Bronchial epithelial cell (primary cell): ENCODE data around the gene METTL4. TPM values are rescaled to one million over a fixed set of nuclear protein-coding genes. Genes with fewer than 3 reads are reported as not detected.

Experiments used
- DNase-seq: peaks from one replicate; pipeline ENCODE4 v3.0.0-alpha.2; 2010; ENCODE audit warnings: low read depth
- FAIRE-seq: peaks from 2 replicates; lab custom pipeline; 2011; peaks lifted over from hg19 to GRCh38; lab: Jason Lieb, UNC
- H3K27me3 ChIP-seq: 2 replicates; pipeline ENCODE4 v1.5.1; 2011; ENCODE audit warnings: low read length; ENCODE audit not compliant: control insufficient read depth, insufficient read depth
- H3K36me3 ChIP-seq: 2 replicates; pipeline ENCODE4 v1.5.1; 2011; ENCODE audit warnings: low read length; ENCODE audit not compliant: control insufficient read depth, insufficient read depth
- H3K4me3 ChIP-seq: 2 replicates; pipeline ENCODE4 v1.5.1; 2011; ENCODE audit warnings: mild to moderate bottlenecking, low read depth, low read length, control low read depth
- total RNA-seq: library from RNA; depleted of rRNA; stranded (reverse); fragments of >200 nt; gene quantifications from 2 replicates; pipeline ENCODE4 v1.2.1, GENCODE V29; 2014
- TF ChIP-seq, protein P1 (sequence below): IDR thresholded peaks from 2 replicates; pipeline ENCODE4 v1.5.1; 2011; ENCODE audit warnings: mild to moderate bottlenecking, moderate library complexity, low read length, control low read depth, inconsistent platforms; ENCODE audit not compliant: insufficient read depth, severe bottlenecking

Gene METTL4
- total RNA-seq, 1 donor from 2014 or later: 8.2 TPM

DNA sequence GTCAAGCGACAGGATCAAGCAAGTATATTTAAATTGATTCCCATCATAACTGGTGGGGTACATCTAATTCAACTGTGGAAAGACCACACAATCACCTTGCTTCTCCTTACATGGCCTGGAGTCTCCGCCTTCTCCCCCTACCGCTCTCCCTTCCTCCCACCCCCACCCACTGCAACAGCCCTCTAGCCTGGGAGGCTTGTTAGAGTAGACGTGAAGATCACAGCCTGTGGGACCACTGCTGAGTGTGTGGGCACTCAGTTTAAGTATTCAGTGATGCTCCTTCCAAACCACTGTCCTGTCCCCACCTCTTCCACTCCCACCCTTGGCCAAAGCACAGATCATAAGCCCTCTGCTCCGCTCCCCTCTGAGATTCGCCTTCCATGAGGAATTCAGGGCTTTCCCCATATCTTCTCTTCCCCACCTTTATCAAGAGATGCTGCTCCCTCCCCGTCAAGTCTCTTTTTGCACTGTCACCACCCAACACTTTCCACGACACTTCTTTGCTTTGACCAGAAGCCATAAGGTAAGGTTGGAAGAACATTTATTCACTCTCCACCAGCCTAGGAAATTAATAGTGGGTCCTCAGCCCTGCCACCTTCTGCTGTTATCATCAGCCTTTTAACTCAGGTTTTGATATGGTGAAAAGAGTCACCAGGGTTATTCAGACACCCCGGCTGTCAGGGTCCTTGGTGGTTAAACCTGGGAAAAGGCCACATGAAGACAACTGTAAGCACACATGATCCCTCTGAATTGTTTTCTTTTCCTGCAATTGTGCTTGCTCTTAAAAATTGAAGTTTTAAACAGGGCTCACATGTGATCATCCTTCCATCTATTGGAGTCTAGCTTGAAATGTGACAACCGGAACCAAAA lies 1.7 kb downstream of the METTL4 start:
- DNase-seq (no peak), FAIRE-seq (no peak)
- H3K27me3 ChIP-seq: no peaks in the 10 kb centered on the region
- peak overlapping the region; percentile 69 for H3K4me3 ChIP-seq
- TF ChIP-seq, protein P1, sequence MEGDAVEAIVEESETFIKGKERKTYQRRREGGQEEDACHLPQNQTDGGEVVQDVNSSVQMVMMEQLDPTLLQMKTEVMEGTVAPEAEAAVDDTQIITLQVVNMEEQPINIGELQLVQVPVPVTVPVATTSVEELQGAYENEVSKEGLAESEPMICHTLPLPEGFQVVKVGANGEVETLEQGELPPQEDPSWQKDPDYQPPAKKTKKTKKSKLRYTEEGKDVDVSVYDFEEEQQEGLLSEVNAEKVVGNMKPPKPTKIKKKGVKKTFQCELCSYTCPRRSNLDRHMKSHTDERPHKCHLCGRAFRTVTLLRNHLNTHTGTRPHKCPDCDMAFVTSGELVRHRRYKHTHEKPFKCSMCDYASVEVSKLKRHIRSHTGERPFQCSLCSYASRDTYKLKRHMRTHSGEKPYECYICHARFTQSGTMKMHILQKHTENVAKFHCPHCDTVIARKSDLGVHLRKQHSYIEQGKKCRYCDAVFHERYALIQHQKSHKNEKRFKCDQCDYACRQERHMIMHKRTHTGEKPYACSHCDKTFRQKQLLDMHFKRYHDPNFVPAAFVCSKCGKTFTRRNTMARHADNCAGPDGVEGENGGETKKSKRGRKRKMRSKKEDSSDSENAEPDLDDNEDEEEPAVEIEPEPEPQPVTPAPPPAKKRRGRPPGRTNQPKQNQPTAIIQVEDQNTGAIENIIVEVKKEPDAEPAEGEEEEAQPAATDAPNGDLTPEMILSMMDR: no peak
- no peaks in the 10 kb centered on the region for H3K36me3 ChIP-seq

DNA sequence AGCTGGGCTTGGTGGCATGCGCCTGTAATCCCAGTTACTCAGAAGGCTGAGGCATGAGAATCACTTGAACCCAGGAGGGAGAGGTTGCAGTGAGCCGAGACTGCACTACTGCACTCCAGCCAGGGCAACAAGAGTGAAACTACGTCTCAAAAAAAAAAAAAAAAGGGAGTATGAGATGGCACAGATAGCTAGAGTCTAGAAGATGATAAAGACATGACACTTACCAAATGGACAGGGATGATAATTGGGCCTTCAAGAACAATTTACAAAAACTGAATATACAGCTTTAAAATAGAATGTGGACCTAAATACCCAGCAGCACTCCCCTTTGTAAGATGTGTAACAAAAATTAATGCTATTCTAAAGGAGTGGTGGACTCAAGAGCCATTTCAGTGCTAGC lies 2.7 kb downstream of the METTL4 start:
- FAIRE-seq: no peak
- Histone ChIP-seq H3K36me3 (no peaks in the 10 kb centered on the region), H3K27me3 (no peaks in the 10 kb centered on the region), H3K4me3 (no peak overlapping the region)
- no peak for DNase-seq
- TF ChIP-seq, protein P1: no peak

DNA sequence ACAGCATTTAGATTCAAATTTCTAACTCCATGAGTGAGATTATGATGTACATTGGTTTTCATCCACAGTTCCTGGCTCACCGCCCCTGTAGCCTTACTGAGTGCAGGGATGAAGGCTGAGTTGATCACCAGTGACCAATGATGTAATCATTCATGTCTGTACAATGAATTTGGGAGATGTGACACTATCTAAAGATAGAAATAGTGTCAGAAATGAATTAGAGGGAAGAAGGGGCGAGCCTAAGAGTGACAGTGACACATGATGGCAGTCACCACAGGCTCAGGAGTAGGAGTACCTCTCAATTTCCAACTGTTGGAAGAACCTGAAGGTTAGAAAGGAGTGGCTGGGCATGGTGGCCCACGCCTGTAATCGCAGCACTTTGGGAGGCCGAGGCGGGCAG lies 3.2 kb downstream of the METTL4 start:
- no peak for DNase-seq
- no peaks in the 10 kb centered on the region for H3K36me3 ChIP-seq
- H3K4me3 ChIP-seq: no peak overlapping the region
- TF ChIP-seq, protein P1: no peak
- no peaks in the 10 kb centered on the region for H3K27me3 ChIP-seq
- no peak for FAIRE-seq

DNA sequence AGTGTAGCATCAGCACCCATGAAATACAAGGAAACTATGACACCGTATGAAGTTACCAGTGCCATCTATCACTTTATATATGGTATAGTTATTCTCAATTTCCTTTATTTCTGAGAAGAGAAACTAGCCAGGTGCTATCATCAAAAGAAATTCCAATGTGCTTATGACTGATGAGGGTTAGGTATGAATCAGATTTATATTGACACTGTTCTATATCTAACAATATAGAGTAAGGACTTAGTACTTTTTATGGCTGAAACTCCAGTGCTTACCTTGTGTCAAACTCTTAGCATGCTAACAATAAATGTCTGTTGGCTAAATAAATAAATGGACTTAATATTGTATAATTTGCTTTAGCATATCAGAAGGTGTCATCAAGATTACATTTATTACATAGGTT lies 6.9 kb downstream of the METTL4 start:
- FAIRE-seq: no peak
- TF ChIP-seq, protein P1: no peak
- Histone ChIP-seq H3K36me3 (no peaks in the 10 kb centered on the region), H3K4me3 (no peak overlapping the region), H3K27me3 (no peaks in the 10 kb centered on the region)
- DNase-seq: no peak

DNA sequence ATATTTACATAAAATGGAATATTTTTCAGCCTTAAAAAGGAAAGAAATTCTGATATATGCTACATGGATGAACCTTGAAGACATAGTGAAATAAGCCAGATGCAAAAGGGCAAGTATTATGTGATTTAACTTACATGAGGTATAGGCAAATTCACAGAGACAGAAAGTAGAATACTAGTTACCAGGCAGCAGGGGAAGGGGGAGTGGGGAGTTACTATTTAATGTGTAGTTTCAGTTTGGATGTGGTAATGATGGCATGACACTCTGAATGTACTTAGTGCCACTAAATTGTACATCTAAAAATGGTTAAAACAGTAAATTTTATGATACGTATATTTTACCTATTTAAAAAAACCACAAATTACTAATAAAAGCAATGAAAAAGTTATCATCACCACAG lies 12.1 kb downstream of the METTL4 start:
- H3K27me3 ChIP-seq: no peaks in the 10 kb centered on the region
- FAIRE-seq (no peak), DNase-seq (no peak)
- H3K36me3 ChIP-seq: no peaks in the 10 kb centered on the region
- TF ChIP-seq, protein P1: no peak
- H3K4me3 ChIP-seq: no peak overlapping the region
